OCI-LY7 (cell line): ENCODE data around the gene GLG1.
"Not testable (repeated sequence)": the region's sequence is repeated elsewhere in the genome, so short reads cannot be mapped to it uniquely, and the experiment has no call there.

ENCODE experiments used
- CTCF ChIP-seq: fragments of 200-600 bp; sonication (generic); conservative IDR thresholded peaks from 2 replicates; pipeline ENCODE4 v1.5.1; 2014; ENCODE audit warnings: mild to moderate bottlenecking, antibody characterized with exemption, low read length, moderate library complexity, mixed read lengths
- EZH2phosphoT487 ChIP-seq: fragments of 200-600 bp; sonication (generic); IDR thresholded peaks from 2 replicates; pipeline ENCODE4 v1.6.1; 2018; ENCODE audit warnings: low read depth, borderline replicate concordance, mild to moderate bottlenecking, mixed run types, antibody characterized with exemption, low read length, moderate library complexity, mixed read lengths

DNA sequence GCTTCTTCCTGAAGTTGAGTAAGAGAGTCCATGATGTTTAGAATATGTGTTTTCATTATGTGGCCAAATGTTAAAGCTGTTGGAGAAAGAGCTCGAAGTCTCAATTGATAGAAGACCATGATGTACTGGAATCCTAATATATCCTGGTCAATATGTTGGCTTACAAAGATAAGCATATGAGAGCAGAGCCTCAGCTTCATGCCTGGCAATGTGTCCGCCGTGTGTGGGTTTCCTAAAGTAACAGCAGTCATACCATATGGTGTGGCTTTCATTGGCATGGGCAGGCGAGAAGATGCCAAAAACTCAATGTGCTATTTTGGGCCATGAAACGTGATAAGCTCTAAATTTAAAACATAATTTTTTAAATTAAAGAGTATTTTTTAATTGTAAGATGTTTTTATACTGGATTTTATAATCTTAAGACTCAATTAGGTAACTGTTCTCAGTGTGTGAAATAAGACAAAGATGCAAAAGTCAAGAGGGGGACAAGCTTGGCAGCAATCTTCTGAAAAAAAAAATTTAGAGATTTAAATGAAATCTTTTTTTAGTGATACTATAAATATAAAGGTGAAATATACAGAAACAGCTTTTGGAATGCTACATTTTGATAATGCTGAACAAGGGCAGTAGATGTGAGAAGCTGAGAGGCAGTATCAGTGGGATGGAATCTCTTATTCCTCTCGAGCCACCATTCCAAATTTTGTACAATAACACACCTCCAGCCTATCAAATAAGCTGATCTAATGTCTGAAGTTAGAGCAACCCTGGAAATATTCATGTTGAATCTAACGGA is 56.5 kb downstream of the GLG1 start:
- TF ChIP-seq CTCF, EZH2phosphoT487: not testable (repeated sequence)
